GM19397 (cell line): ENCODE measurements around the gene SLC2A9.

Experiments
- ATAC-seq: cut with Tn5 transposase; IDR thresholded peaks from one replicate; pipeline ENCODE4 v1.9.1; 2021; ENCODE audit warnings: mild to moderate bottlenecking, moderate library complexity; ENCODE audit not compliant: unreplicated experiment

Gene SLC2A9

DNA sequence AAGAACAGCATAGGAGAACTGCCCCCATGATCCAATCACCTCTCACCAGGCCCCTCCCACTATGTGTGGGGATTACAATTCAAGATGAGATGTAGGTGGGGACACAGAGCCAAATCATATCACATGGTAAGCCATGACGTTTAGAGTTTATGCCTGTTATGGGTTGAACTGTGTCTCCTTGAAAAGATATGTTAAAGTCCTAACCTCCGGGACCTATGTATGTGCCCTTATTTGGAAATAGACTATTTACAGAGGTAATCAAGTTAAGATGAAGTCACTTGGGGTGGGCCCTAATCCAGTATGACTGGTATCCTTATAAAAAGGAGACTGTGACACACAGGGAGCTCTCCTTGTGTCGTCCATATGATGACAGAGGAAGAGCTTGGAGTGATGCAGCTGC lies 25.2 kb upstream of the SLC2A9 start:
- ATAC-seq, result no peak

DNA sequence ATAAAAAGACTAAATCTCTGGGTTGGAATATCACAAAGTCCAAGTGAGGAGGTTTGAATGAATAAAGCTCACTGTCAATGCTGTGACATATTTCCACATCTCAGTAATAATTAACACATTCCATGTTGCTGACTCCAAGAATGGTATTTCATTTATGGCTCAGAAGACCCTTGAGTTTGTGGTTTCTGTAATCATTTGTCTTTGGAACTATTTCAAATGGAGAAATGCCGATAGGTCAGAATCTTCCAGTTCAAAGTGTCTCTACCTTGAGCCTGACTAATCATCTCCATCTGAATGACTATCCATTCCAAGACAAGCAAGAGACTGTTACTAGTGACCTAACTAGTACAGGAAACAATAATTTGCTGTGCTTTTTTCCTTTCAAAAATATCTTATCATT lies 24.2 kb upstream of the SLC2A9 start:
- ATAC-seq, result no peak

DNA sequence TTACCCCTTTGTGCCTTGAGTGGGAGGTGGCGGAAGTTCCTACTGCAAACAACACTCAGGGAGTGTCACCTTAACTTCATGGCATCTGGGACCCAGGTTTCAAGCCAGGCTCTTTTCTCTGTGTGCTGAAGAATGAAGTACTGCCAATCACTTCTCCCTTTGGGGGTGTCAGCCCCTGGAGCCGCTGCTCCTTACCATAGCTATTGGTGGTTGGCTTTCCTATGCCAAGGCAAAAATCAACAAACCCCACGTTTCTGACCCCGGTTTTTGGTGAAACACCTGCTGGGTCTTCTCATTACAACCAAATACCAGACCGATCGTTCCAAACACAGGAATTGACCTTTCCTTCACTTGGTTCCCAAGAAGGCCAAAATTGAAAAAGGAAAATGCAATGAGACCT lies 19.7 kb upstream of the SLC2A9 start:
- ATAC-seq, result no peak

DNA sequence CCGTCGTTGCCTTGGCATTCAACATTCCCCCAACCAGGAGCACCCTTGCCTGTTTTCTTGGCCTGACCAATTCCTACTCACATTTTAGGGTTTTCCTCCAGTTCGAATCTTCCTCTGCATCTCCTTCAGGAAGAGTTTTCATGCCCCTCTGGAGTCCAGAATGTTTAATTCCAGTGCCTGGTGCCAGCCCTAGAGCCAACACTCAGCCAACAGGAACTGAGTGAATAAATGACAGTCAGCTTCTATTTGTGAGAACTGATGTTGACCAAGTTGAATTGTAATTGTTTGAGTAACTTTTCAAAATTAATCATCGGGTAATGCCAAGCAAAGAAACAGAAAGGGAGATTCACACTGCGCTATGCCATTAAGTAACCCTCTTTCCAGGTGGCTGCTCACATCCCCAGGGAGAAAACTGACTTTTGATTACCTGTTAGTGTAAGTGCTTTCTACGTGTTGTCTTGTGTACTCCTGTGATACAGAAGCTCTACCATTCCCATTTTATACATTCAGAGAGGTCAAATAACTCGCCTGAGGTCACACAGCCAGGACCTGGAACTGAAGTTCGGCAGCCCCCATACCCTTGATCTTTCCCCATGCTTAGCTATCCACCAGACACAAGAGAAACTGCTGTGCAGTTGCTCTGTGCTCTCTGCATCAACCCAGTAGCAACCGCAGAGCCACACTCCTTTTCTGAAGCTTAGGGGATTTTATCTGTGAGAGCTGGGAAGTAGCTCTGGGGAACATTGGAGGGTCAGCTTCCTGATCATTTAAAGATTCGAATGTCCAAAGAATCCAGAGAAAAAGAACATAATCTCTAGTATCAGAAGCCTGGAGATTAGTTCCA lies 19.0 kb upstream of the SLC2A9 start:
- ATAC-seq, result no peak

- ATAC-seq, result no peak
These were observed 15.6 kb upstream of the SLC2A9 start for GRCh38 chr4:10036807-10037342.

DNA sequence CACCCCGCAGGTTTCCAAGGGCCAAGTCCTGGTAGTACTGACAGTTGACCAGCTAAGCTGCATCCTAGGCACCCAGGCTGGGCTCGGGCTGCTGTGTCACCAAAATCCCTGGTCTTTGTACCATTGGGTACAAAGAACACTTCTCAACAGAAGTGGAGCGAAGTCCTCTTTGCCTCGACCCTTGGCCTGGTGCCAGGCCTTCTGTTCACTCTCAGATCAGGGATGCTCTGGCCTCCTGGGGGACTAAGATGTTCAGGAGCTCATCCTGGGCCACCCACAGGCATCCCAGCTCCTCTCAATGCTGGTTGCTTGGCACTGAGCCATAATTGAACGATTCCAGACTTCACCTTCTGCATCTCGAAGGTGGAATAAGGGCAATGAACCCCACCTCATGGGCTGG lies 13.8 kb upstream of the SLC2A9 start:
- no peak for ATAC-seq

- no peak for ATAC-seq
These were observed 13.4 kb upstream of the SLC2A9 start for GRCh38 chr4:10034612-10035104.

DNA sequence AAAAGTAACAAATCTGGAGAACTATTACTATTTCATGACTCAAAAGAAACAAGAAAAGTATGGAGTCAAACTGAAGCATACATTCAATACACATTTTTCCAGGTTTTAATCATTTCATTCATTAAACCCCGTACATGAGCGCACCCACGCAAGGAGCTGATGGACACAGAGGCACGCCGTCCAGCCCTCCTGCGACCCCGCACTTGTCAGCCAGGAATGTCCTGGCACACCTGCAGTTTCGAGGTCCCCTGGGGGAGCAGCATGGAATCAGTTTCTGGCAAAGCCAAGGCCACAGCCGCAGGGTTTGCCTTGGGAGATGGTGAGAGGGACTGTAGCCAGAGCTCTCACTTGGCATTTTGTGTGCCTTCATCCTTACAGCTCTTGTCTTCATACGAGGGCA lies 12.8 kb upstream of the SLC2A9 start:
- no peak for ATAC-seq

DNA sequence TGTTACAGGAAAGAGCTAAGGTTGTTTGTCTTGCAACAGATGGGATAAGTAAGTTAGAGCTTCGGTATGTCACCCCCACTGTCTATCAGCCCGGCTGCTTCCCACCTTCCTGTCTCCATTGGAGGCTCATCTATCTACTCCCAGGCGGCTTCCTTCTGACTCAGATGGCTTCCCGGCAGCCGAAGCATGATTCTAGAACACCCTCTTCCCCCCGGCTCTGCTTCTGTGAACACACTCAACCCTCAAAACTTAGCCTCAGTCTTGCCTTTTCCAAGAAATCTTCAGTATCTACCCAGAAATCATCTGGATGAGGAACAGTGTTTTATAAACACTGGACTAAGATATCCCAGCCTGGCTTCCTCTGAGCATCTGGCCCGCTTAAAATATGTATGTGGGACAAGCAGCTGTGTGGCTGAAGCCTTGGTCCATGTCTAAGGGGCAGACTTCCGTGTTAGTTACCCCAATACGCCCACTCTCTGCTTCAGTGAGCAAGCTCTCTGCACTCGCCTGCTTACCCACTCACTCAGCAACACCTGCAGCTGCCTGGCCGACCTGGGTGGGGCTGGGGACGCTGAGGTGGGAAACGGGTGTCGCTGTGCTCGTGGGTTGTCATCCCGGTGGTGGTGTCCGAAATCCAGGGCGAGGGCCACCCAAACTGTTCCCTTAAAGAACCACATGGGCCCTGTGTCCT lies 12.0 kb upstream of the SLC2A9 start:
- no peak for ATAC-seq

DNA sequence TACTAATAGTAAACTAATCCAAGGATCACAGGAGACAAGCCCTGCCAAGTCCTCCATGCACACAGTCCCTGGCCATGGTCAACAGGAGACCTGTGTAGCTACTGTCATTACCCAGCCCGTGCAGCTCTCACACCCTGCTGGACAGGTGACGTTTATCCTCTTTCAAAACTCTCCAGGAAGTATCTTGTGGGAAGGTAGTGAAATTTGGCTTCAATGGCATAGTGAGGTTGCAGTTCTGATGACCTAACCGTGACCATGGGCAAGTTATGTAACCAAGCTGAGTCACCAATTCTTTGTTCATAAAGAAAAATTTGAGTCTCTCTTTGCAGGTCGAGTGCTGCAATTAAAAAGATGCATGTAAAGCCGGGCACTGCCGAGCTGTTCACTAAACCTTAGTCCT lies 11.3 kb upstream of the SLC2A9 start:
- ATAC-seq, result no peak

DNA sequence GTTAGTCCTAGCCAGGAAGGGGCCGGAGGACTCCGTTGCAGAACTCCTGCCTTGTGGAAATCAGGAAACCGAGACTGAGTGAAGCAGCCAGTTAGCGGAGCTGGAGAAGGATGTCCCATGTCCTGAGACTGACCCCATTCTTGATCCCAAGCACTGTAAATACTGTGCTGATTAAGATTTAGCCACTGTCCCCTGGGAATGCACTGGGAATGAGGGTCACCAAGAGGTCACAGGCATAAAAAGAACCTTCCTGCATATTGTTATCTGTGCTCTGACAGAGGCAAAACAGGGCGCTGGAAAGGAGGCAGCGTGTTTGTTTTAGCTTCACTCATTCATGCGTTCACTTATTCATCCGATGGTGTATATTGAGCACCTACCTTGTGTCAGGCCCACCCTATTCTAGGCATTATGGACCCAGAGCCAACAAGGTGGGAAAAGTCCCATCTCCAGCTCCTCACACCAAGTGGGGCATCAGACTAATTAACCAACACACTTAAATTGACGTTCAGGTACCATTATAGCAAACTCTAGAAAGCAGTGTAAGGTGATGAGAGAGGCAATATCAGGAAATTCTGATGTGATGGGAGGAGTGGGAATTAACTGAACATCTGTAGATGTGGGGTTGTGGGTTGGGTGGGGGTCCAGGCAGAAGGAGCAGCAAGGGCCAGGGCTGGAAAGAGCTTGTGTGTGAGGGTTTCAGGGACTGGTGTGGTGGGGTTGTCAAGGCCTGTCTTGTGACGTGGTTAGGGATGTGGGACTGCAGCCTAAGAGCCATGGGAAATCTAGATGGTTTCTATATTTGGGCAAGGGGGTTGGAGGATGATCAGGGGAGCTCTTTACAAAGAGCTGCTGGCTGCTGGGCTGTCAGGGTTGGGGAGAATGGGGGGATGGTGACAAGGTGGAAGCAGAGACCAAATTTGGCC lies 10.6 kb upstream of the SLC2A9 start:
- no peak for ATAC-seq

- no peak for ATAC-seq
These were observed 9.8 kb upstream of the SLC2A9 start for GRCh38 chr4:10030972-10031667.

DNA sequence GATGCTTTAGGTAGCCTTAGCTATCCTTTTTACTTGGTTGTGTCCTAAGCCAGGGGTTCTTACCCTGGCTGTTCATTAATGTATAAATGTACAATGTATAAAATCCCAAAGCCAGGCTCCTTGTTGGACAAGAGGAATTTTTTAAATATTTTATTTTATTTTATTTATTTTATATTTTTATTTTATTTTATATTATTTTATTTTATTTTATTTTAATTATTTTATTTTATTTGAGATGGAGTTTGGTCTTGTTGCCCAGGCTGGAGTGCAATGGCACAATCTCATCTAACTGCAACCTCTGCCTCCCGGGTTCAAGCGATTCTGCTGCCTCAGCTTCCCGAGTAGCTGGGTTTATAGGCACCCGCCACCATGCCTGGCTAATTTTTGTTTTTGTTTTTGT lies 8.1 kb upstream of the SLC2A9 start:
- no peak for ATAC-seq

GRCh38 chr4:10028910-10029309 lies 7.6 kb upstream of the SLC2A9 start:
- ATAC-seq, result no peak

DNA sequence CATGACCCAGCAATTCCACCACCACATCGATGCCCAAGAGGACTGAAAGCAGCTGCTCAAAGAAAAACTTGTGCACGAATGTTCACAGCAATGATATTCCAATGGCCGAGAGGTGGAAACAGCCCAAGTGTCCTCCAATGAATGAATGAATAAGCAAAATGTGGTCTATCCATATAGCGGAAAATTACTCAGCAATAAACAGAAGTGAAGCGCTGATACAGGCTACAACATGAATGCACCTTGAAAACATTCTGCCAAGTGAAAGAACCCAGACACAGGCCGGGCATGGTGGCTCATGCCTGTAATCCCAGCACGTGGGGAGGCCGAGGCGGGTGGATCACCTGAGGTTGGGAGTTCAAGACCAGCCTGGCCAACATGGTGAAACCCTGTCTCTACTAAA lies 5.2 kb upstream of the SLC2A9 start:
- no peak for ATAC-seq

GRCh38 chr4:10025230-10025806 lies 4.0 kb upstream of the SLC2A9 start:
- ATAC-seq, result no peak

DNA sequence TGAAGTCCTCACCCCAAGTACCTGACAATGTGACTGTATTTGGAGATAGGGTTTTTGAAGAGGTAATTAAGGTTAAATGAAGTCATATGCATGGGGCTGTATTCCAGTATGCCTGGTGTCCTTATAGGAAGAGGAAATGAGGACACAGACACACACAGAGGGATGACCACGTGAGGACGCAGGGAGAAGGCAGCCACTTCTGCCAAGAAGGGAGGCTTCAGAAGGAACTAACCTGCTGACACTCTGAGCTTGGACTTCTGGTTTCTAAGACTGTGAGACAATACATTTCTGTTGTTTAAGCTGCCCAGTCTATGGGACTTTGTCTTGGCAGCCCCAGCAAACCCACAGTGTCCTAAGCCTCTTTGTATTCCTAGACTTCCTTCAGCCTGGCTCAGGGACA lies 3.0 kb upstream of the SLC2A9 start:
- no peak for ATAC-seq

- no peak for ATAC-seq
These were observed 2.5 kb upstream of the SLC2A9 start for GRCh38 chr4:10023806-10024205.

GRCh38 chr4:10023050-10023419 lies 1.7 kb upstream of the SLC2A9 start:
- no peak for ATAC-seq
